HG03135 (cell line): ENCODE measurements around the gene DNAJA2.

Experiments used
- ATAC-seq: cut with Tn5 transposase; IDR thresholded peaks from one replicate; pipeline ENCODE4 v1.9.1; 2021; ENCODE audit warnings: mild to moderate bottlenecking, moderate library complexity; ENCODE audit not compliant: unreplicated experiment

DNAJA2 gene

DNA sequence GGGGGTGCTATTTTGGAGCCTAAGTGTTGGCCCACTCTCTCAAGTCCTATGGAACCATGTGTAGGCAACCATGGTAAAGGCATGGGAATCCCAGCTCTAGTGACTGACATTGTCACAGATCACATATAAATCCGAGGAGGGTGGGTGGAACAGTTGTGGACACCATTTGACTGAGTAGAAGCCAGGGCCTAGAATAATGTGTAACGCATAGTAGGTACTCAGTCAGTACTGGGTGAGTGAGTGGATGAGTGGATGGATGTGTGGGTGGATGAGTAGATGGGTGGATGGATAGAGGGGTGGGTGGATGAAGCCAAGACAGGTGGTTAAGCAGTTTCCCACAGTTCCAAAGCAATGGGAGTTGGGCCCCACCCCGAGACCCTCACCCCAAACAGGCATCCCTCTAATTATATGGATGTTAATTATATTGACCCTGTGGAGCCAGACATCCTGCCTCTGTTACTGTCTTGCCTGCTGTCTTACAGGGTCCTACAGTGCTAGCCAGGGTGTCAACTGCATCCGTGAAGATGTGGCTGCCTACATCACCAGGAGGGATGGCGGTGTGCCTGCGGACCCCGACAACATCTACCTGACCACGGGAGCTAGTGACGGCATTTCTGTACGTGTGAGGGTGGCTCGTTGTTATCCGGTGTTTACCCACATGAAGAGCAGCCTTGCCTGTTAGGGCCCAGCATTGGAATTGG lies 67.0 kb downstream of the DNAJA2 start:
- ATAC-seq, result no peak
